CD8-positive, alpha-beta memory T cell (primary cell): ENCODE results near the gene SIRT6. TPM values are rescaled to one million over a fixed set of nuclear protein-coding genes. Genes with fewer than 3 reads are reported as not detected.
"Not testable (repeated sequence)": the region's sequence is repeated elsewhere in the genome, so short reads cannot be mapped to it uniquely, and the experiment has no call there.

ENCODE experiments used
- CTCF ChIA-PET: fragments of 350-600 bp; sonication (Branson Sonifier 250); formaldehyde crosslinking; loops from one replicate; lab custom pipeline; 2021; ENCODE audit warnings: antibody characterized with exemption; lab: Charles Lee
- POLR2A ChIA-PET: fragments of 350-600 bp; sonication (Branson Sonifier 250); formaldehyde crosslinking; loops from one replicate; lab custom pipeline; 2021; ENCODE audit warnings: antibody characterized with exemption; lab: Charles Lee
- DNase-seq, 5 donors: peaks; one replicate each; pipeline versions ENCODE4 v3.0.0 to v3.0.0-alpha.2; 2020 to 2022; ENCODE audit warnings: mixed read lengths in 1 of 5
- H3K27ac ChIP-seq: one replicate; pipeline ENCODE4 v1.7.0; 2013; ENCODE audit warnings: low read depth, mild to moderate bottlenecking, low read length, moderate library complexity
- H3K27me3 ChIP-seq: 2 replicates; pipeline ENCODE4 v1.7.0; 2013; ENCODE audit warnings: low read length, mild to moderate bottlenecking; ENCODE audit not compliant: insufficient read depth, poor library complexity, severe bottlenecking
- H3K36me3 ChIP-seq: 2 replicates; pipeline ENCODE4 v1.7.0; 2013; ENCODE audit warnings: mild to moderate bottlenecking, low read length, moderate library complexity; ENCODE audit not compliant: insufficient read depth
- H3K4me1 ChIP-seq: 2 replicates; pipeline ENCODE4 v1.7.0; 2013; ENCODE audit warnings: mild to moderate bottlenecking, low read length, moderate library complexity; ENCODE audit not compliant: insufficient read depth
- H3K4me3 ChIP-seq: 2 replicates; pipeline ENCODE4 v1.7.0; 2013; ENCODE audit warnings: mild to moderate bottlenecking, low read length
- H3K9me3 ChIP-seq: 2 replicates; pipeline ENCODE4 v1.7.0; 2013; ENCODE audit warnings: mild to moderate bottlenecking, low read length
- H3K27ac Mint-ChIP-seq, 8 donors: one replicate each; pipeline ENCODE4 v1.8.0; 2020 to 2021; ENCODE audit warnings: mixed read lengths in 8 of 8, mild to moderate bottlenecking in 6 of 8, inconsistent platforms in 3 of 8, moderate library complexity in 3 of 8
- H3K27me3 Mint-ChIP-seq, 2 donors: one replicate each; pipeline ENCODE4 v1.8.0; 2020 to 2021; ENCODE audit warnings: mixed read lengths in 2 of 2, mild to moderate bottlenecking in 1 of 2, moderate library complexity in 1 of 2
- H3K36me3 Mint-ChIP-seq, 3 donors: one replicate each; pipeline ENCODE4 v1.8.0; 2020 to 2021; ENCODE audit warnings: mixed read lengths in 3 of 3, inconsistent platforms in 1 of 3, mild to moderate bottlenecking in 1 of 3
- H3K4me1 Mint-ChIP-seq, 3 donors: one replicate each; pipeline ENCODE4 v1.8.0; 2020 to 2021; ENCODE audit warnings: mixed read lengths in 3 of 3, inconsistent platforms in 1 of 3, mild to moderate bottlenecking in 1 of 3
- H3K4me3 Mint-ChIP-seq, 7 donors: one replicate each; pipeline ENCODE4 v1.8.0; 2020 to 2021; ENCODE audit warnings: mixed read lengths in 7 of 7, mild to moderate bottlenecking in 6 of 7, moderate library complexity in 4 of 7, inconsistent platforms in 2 of 7
- H3K9me3 Mint-ChIP-seq, 5 donors: one replicate each; pipeline ENCODE4 v1.8.0; 2020 to 2022; ENCODE audit warnings: mixed read lengths in 5 of 5, mild to moderate bottlenecking in 3 of 5, moderate library complexity in 2 of 5, inconsistent platforms in 1 of 5
- polyA plus RNA-seq: library from polyadenylated mRNA; unstranded; fragments of 300-500 nt; fragmentation: Illumina TruSeq; gene quantifications from one replicate; pipeline ENCODE4 v1.2.3, GENCODE V29; 2021
- total RNA-seq, 2 experiments: library from RNA; stranded (reverse); gene quantifications; one replicate each; pipeline ENCODE4 v1.2.3, GENCODE V29; 2021

SIRT6 gene
- total and polyA plus RNA-seq, 3 experiments from 2014 or later: 1.6 to 38.6 (median 33.5) TPM

GRCh38 chr19:4224470-4224869 is 42.1 kb upstream of the SIRT6 start:
- Histone ChIP-seq H3K27ac (no peak overlapping the region), H3K36me3 (no peaks in the 10 kb centered on the region), H3K4me1 (no peaks in the 10 kb centered on the region), H3K9me3 (no peaks in the 10 kb centered on the region), H3K27me3 (peaks cover 14% of the 10 kb centered on the region), H3K4me3 (no peak overlapping the region)
- ChIA-PET CTCF (no interaction called here), POLR2A (no interaction called here)
- no peaks in the 10 kb centered on the region for H3K9me3 Mint-ChIP-seq
- H3K27me3 Mint-ChIP-seq: peaks cover 3 to 6% of the 10 kb centered on the region in 2 donors
- no peaks in the 10 kb centered on the region for H3K4me1 Mint-ChIP-seq
- H3K27ac Mint-ChIP-seq: no peak overlapping the region
- no peaks in the 10 kb centered on the region for H3K36me3 Mint-ChIP-seq
- DNase-seq: no peak
- no peak overlapping the region for H3K4me3 Mint-ChIP-seq

GRCh38 chr19:4220188-4220587 is 37.8 kb upstream of the SIRT6 start:
- Histone ChIP-seq H3K9me3 (no peaks in the 10 kb centered on the region), H3K4me3 (no peak overlapping the region), H3K36me3 (no peaks in the 10 kb centered on the region), H3K27me3 (no peaks in the 10 kb centered on the region), H3K4me1 (no peaks in the 10 kb centered on the region), H3K27ac (no peak overlapping the region)
- CTCF ChIA-PET: no interaction called here
- Mint-ChIP-seq H3K9me3 (no peaks in the 10 kb centered on the region), H3K36me3 (no peaks in the 10 kb centered on the region), H3K27me3 (no peaks in the 10 kb centered on the region), H3K4me3 (no peak overlapping the region), H3K27ac (peak overlapping the region in 1 of 8 donors; percentile 78), H3K4me1 (no peaks in the 10 kb centered on the region)
- POLR2A ChIA-PET: no interaction called here
- no peak for DNase-seq

GRCh38 chr19:4218523-4218922 is 36.2 kb upstream of the SIRT6 start:
- H3K4me1 ChIP-seq, H3K4me3 Mint-ChIP-seq, H3K36me3 Mint-ChIP-seq, DNase-seq, H3K27ac ChIP-seq, POLR2A ChIA-PET, H3K9me3 ChIP-seq, H3K27ac Mint-ChIP-seq, H3K4me3 ChIP-seq, H3K27me3 ChIP-seq, H3K27me3 Mint-ChIP-seq, H3K36me3 ChIP-seq, H3K9me3 Mint-ChIP-seq: not testable (repeated sequence)
- CTCF ChIA-PET: interaction anchor here (0.9 kb wide), 1 partner anchor 14 kb away, joined by 3 read pairs; no protein-coding TSS in a partner anchor
- H3K4me1 Mint-ChIP-seq: peaks cover 7 to 15% (median 13%) of the 10 kb centered on the region in 3 donors

GRCh38 chr19:4217429-4218264 is 35.3 kb upstream of the SIRT6 start:
- Mint-ChIP-seq H3K27me3 (no peaks in the 10 kb centered on the region), H3K36me3 (no peaks in the 10 kb centered on the region), H3K4me3 (no peak overlapping the region), H3K27ac (no peak overlapping the region), H3K4me1 (peaks cover 7 to 15% (median 13%) of the 10 kb centered on the region in 3 donors), H3K9me3 (no peaks in the 10 kb centered on the region)
- DNase-seq: no peak
- no peak overlapping the region for H3K27ac ChIP-seq
- H3K36me3 ChIP-seq: no peaks in the 10 kb centered on the region
- H3K9me3 ChIP-seq: no peaks in the 10 kb centered on the region
- no peak overlapping the region for H3K4me3 ChIP-seq
- ChIA-PET POLR2A (no interaction called here), CTCF (no interaction called here)
- H3K4me1 ChIP-seq: no peaks in the 10 kb centered on the region
- no peaks in the 10 kb centered on the region for H3K27me3 ChIP-seq

- H3K27ac Mint-ChIP-seq: no peak overlapping the region
- H3K4me3 Mint-ChIP-seq: no peak overlapping the region
- CTCF ChIA-PET: no interaction called here
- POLR2A ChIA-PET: no interaction called here
- H3K27me3 ChIP-seq: no peaks in the 10 kb centered on the region
- DNase-seq: no peak
- H3K4me1 ChIP-seq: no peaks in the 10 kb centered on the region
- peaks cover 0 to 4% of the 10 kb centered on the region in 2 donors for H3K27me3 Mint-ChIP-seq
- H3K4me3 ChIP-seq: no peak overlapping the region
- H3K27ac ChIP-seq: no peak overlapping the region
- no peaks in the 10 kb centered on the region for H3K9me3 ChIP-seq
- H3K9me3 Mint-ChIP-seq: no peaks in the 10 kb centered on the region
- peaks cover 7 to 15% (median 13%) of the 10 kb centered on the region in 3 donors for H3K4me1 Mint-ChIP-seq
- H3K36me3 Mint-ChIP-seq: no peaks in the 10 kb centered on the region
- H3K36me3 ChIP-seq: no peaks in the 10 kb centered on the region
These were observed 34.5 kb upstream of the SIRT6 start for GRCh38 chr19:4216846-4217245.

GRCh38 chr19:4215807-4216206 is 33.4 kb upstream of the SIRT6 start:
- ChIA-PET POLR2A (no interaction called here), CTCF (no interaction called here)
- Mint-ChIP-seq H3K27ac (no peak overlapping the region), H3K27me3 (peaks cover 0 to 7% of the 10 kb centered on the region in 2 donors), H3K36me3 (no peaks in the 10 kb centered on the region), H3K9me3 (no peaks in the 10 kb centered on the region), H3K4me3 (no peak overlapping the region), H3K4me1 (peaks cover 7 to 15% (median 13%) of the 10 kb centered on the region in 3 donors)
- Histone ChIP-seq H3K9me3 (no peaks in the 10 kb centered on the region), H3K36me3 (no peaks in the 10 kb centered on the region), H3K4me1 (no peaks in the 10 kb centered on the region), H3K27me3 (no peaks in the 10 kb centered on the region), H3K27ac (no peak overlapping the region), H3K4me3 (no peak overlapping the region)
- no peak for DNase-seq

GRCh38 chr19:4213116-4213515 is 30.8 kb upstream of the SIRT6 start:
- ChIA-PET POLR2A (no interaction called here), CTCF (no interaction called here)
- DNase-seq: no peak
- no peak overlapping the region for H3K27ac Mint-ChIP-seq
- Histone ChIP-seq H3K4me3 (no peak overlapping the region), H3K9me3 (no peaks in the 10 kb centered on the region), H3K36me3 (no peaks in the 10 kb centered on the region), H3K27me3 (no peaks in the 10 kb centered on the region), H3K27ac (no peak overlapping the region), H3K4me1 (no peaks in the 10 kb centered on the region)
- no peak overlapping the region for H3K4me3 Mint-ChIP-seq
- H3K9me3 Mint-ChIP-seq: no peaks in the 10 kb centered on the region
- peaks cover 7 to 15% (median 13%) of the 10 kb centered on the region in 3 donors for H3K4me1 Mint-ChIP-seq
- H3K36me3 Mint-ChIP-seq: no peaks in the 10 kb centered on the region
- peaks cover 0 to 10% of the 10 kb centered on the region in 2 donors for H3K27me3 Mint-ChIP-seq

GRCh38 chr19:4210166-4210731 is 27.9 kb upstream of the SIRT6 start:
- Mint-ChIP-seq H3K27me3 (peaks cover 0 to 19% of the 10 kb centered on the region in 2 donors), H3K27ac (no peak overlapping the region), H3K4me1 (peaks cover 7 to 15% (median 13%) of the 10 kb centered on the region in 3 donors), H3K4me3 (no peak overlapping the region), H3K9me3 (no peaks in the 10 kb centered on the region), H3K36me3 (no peaks in the 10 kb centered on the region)
- Histone ChIP-seq H3K27ac (no peak overlapping the region), H3K9me3 (no peaks in the 10 kb centered on the region), H3K4me3 (no peak overlapping the region), H3K36me3 (no peaks in the 10 kb centered on the region), H3K27me3 (no peaks in the 10 kb centered on the region), H3K4me1 (no peaks in the 10 kb centered on the region)
- no peak for DNase-seq
- ChIA-PET CTCF (no interaction called here), POLR2A (no interaction called here)
